HCT116 (cell line): ENCODE measurements around the gene S100A1. TPM values are rescaled to one million over a fixed set of nuclear protein-coding genes. Genes with fewer than 3 reads are reported as not detected.
A peak's percentile ranks its signal among the peaks of the same experiment; 100 is the strongest.

Experiments used
- ATAC-seq: fragments of 200-7000 bp; cut with Tn5 transposase; 2 replicates; pipeline ENCODE4 v1.9.1; 2020; ENCODE audit warnings: mild to moderate bottlenecking, moderate library complexity
- BruUV-seq: library from RNA; stranded (reverse); fragments of 400-500 nt; replicated peaks from 2 replicates; lab custom pipeline; 2021; lab: Mats Ljungman, UMichigan
- CTCF ChIA-PET: fragments of 300-600 bp; sonication (Branson Sonifier 250); formaldehyde crosslinking; loops from one replicate; lab custom pipeline; 2021; ENCODE audit warnings: antibody characterized with exemption; lab: Charles Lee
- POLR2A ChIA-PET: fragments of 300-600, 350-600 bp; sonication (Branson Sonifier 250); formaldehyde crosslinking; loops from one replicate; lab custom pipeline; 2021; ENCODE audit warnings: antibody characterized with exemption; lab: Charles Lee
- RAD21 ChIA-PET, 2 experiments: fragments of 300-600 bp; sonication (Branson Sonifier 250); formaldehyde crosslinking; loops; one replicate each; lab custom pipeline; 2023; ENCODE audit warnings: low total read pairs in 2 of 2; ENCODE audit not compliant: uncharacterized antibody in 2 of 2, unreplicated experiment in 2 of 2, low non-redundant PET in 1 of 2; lab: Charles Lee
- DNase-seq: peaks from one replicate; pipeline ENCODE4 v3.0.0-alpha.2; 2010; ENCODE audit warnings: low read depth, low spot score
- H2AFZ ChIP-seq: fragments of 200-600 bp; shearing (Covaris generic), sonication (generic); 2 replicates; pipeline ENCODE4 v1.6.1; 2017; ENCODE audit warnings: low read depth, mixed run types, mixed read lengths, antibody characterized with exemption, low read length; ENCODE audit not compliant: poor library complexity, severe bottlenecking
- H3K27ac ChIP-seq: 2 replicates; pipeline ENCODE4 v1.5.1; 2012; ENCODE audit warnings: low read depth, low read length
- H3K27me3 ChIP-seq: fragments of 200-600 bp; sonication (generic); 2 replicates; pipeline ENCODE4 v1.6.1; 2016; ENCODE audit warnings: mixed run types, low read length, mixed read lengths; ENCODE audit not compliant: insufficient read depth
- H3K36me3 ChIP-seq, 2 experiments: fragments of 200-500 bp in 1 of 2; fragments of 200-600 bp in 1 of 2; sonication (Bioruptor generic) in 1 of 2; sonication (generic) in 1 of 2; 2 replicates each; pipeline versions ENCODE4 v1.5.1 to v1.6.1; 2014 to 2016; ENCODE audit warnings: low read length in 2 of 2, inconsistent platforms in 1 of 2, mixed read lengths in 1 of 2, mixed run types in 1 of 2; ENCODE audit not compliant: insufficient read depth in 2 of 2, control insufficient read depth in 1 of 2
- H3K4me1 ChIP-seq, 2 experiments: fragments of 200-600 bp in 1 of 2; sonication (generic) in 1 of 2; 2 replicates each; pipeline versions ENCODE4 v1.5.1 to v1.6.1; 2012 to 2017; ENCODE audit warnings: low read length in 2 of 2, inconsistent platforms in 1 of 2, mild to moderate bottlenecking in 1 of 2, mixed read lengths in 1 of 2, mixed run types in 1 of 2, moderate library complexity in 1 of 2; ENCODE audit not compliant: insufficient read depth in 2 of 2, control insufficient read depth in 1 of 2
- H3K4me2 ChIP-seq: fragments of 200-600 bp; sonication (generic); 2 replicates; pipeline ENCODE4 v1.6.1; 2017; ENCODE audit warnings: mixed run types, low read length, mixed read lengths
- H3K4me3 ChIP-seq, 2 experiments: fragments of 200-600 bp in 1 of 2; sonication (generic) in 1 of 2; replicated peaks in 1 of 2; 2 replicates each; pipeline ENCODE4 v1.5.1; 2011 to 2016; ENCODE audit warnings: low read length in 2 of 2, control low read depth in 1 of 2, low read depth in 1 of 2, mild to moderate bottlenecking in 1 of 2, mixed read lengths in 1 of 2, mixed run types in 1 of 2
- H3K79me2 ChIP-seq: fragments of 200-600 bp; sonication (generic); 2 replicates; pipeline ENCODE4 v1.6.1; 2017; ENCODE audit warnings: mild to moderate bottlenecking, mixed run types, low read length, moderate library complexity, mixed read lengths; ENCODE audit not compliant: insufficient read depth
- H3K9ac ChIP-seq: fragments of 200-600 bp; sonication (generic); 2 replicates; pipeline ENCODE4 v1.6.1; 2016; ENCODE audit warnings: low read length, mixed read lengths
- H3K9me2 ChIP-seq: fragments of 200-600 bp; sonication (generic), shearing (Covaris generic); 2 replicates; pipeline ENCODE4 v1.6.1; 2017; ENCODE audit warnings: mixed run types, mild to moderate bottlenecking, moderate library complexity; ENCODE audit not compliant: insufficient read depth
- H3K9me3 ChIP-seq, 2 experiments: fragments of 200-500 bp in 1 of 2; fragments of 200-600 bp in 1 of 2; sonication (Bioruptor generic) in 1 of 2; sonication (generic) in 1 of 2; 2 replicates each; pipeline ENCODE4 v1.6.1; 2014 to 2017; ENCODE audit warnings: low read length in 2 of 2, mixed read lengths in 2 of 2, inconsistent platforms in 1 of 2, low read depth in 1 of 2, mild to moderate bottlenecking in 1 of 2, mixed run types in 1 of 2, moderate library complexity in 1 of 2; ENCODE audit not compliant: control insufficient read depth in 1 of 2, insufficient read depth in 1 of 2
- H4K20me1 ChIP-seq: fragments of 200-600 bp; sonication (generic), shearing (Covaris generic); 2 replicates; pipeline ENCODE4 v1.6.1; 2017; ENCODE audit warnings: mixed run types, mild to moderate bottlenecking, moderate library complexity; ENCODE audit not compliant: insufficient read depth
- CEBPB ChIP-seq: IDR thresholded peaks from 2 replicates; pipeline ENCODE4 v1.6.1; 2012; ENCODE audit warnings: low read depth
- EGR1 ChIP-seq: IDR thresholded peaks from 2 replicates; pipeline ENCODE4 v1.6.1; 2012; ENCODE audit warnings: low read depth
- ELF1 ChIP-seq: IDR thresholded peaks from 2 replicates; pipeline ENCODE4 v1.6.1; 2012; ENCODE audit warnings: low read depth, borderline replicate concordance
- EZH2phosphoT487 ChIP-seq: fragments of 200-600 bp; IDR thresholded peaks from 2 replicates; pipeline ENCODE4 v1.6.1; 2018; ENCODE audit warnings: antibody characterized with exemption, borderline replicate concordance
- FOSL1 ChIP-seq: IDR thresholded peaks from 2 replicates; pipeline ENCODE4 v1.6.1; 2012; ENCODE audit warnings: low read depth
- POLR2A ChIP-seq: IDR thresholded peaks from 2 replicates; pipeline ENCODE4 v1.7.0; 2011; ENCODE audit warnings: borderline replicate concordance; ENCODE audit not compliant: insufficient read depth, insufficient read length; ENCODE audit errors: extremely low read depth
- POLR2AphosphoS5 ChIP-seq: IDR thresholded peaks from 2 replicates; pipeline ENCODE4 v1.6.1; 2011; ENCODE audit warnings: mild to moderate bottlenecking, low read depth, low read length, moderate library complexity
- RAD21 ChIP-seq: IDR thresholded peaks from 2 replicates; pipeline ENCODE4 v1.6.1; 2012; ENCODE audit warnings: low read depth, mild to moderate bottlenecking
- SIN3A ChIP-seq: IDR thresholded peaks from 2 replicates; pipeline ENCODE4 v1.6.1; 2012; ENCODE audit warnings: low read depth
- TCF7L2 ChIP-seq: IDR thresholded peaks from 2 replicates; pipeline ENCODE4 v1.7.0; 2011; ENCODE audit warnings: borderline replicate concordance, inconsistent platforms; ENCODE audit not compliant: insufficient read depth, insufficient read length; ENCODE audit errors: extremely low read depth
- YY1 ChIP-seq: IDR thresholded peaks from 2 replicates; pipeline ENCODE4 v1.6.1; 2011; ENCODE audit warnings: low read length, low read depth, moderate library complexity, mild to moderate bottlenecking; ENCODE audit not compliant: insufficient replicate concordance; ENCODE audit errors: extremely low read depth
- ZBTB33 ChIP-seq: IDR thresholded peaks from 2 replicates; pipeline ENCODE4 v1.6.1; 2011; ENCODE audit warnings: mild to moderate bottlenecking, low read length, moderate library complexity; ENCODE audit not compliant: insufficient replicate concordance; ENCODE audit errors: extremely low read depth
- ZFX ChIP-seq: fragments of 450-650 bp; IDR thresholded peaks from 2 replicates; pipeline ENCODE4 v1.6.1; 2017
- ZNF274 ChIP-seq: fragments of 200-500 bp; sonication (Bioruptor generic); IDR thresholded peaks from 2 replicates; pipeline ENCODE4 v1.6.1; 2014; ENCODE audit warnings: mild to moderate bottlenecking, low read depth, low read length, inconsistent platforms
- intact Hi-C: fragments of 100-400 bp; cut with micrococcal nuclease; formaldehyde crosslinking; loops from 2 replicates; pipeline ENCODE4 v1.10.0; 2022
- total RNA-seq: library from RNA; stranded (reverse); gene quantifications from one replicate; pipeline ENCODE4 v1.2.1, GENCODE V29; 2021; ENCODE audit not compliant: unreplicated experiment
- TF ChIP-seq, protein P1 (sequence below), 3 experiments: fragments of 200-600 bp in 1 of 3; sonication (generic) in 1 of 3; IDR thresholded peaks in 2 of 3; conservative IDR thresholded peaks in 1 of 3; 2 replicates each; pipeline ENCODE4 v1.5.1; 2012 to 2017; ENCODE audit warnings: low read depth in 2 of 3, low read length in 2 of 3, antibody characterized with exemption in 1 of 3, borderline replicate concordance in 1 of 3, control low read depth in 1 of 3, mild to moderate bottlenecking in 1 of 3, mixed read lengths in 1 of 3, mixed run types in 1 of 3, moderate library complexity in 1 of 3; ENCODE audit not compliant: insufficient read depth in 1 of 3

The S100A1 gene
- total RNA-seq, 1 experiment from 2014 or later, result 0.30 TPM

DNA sequence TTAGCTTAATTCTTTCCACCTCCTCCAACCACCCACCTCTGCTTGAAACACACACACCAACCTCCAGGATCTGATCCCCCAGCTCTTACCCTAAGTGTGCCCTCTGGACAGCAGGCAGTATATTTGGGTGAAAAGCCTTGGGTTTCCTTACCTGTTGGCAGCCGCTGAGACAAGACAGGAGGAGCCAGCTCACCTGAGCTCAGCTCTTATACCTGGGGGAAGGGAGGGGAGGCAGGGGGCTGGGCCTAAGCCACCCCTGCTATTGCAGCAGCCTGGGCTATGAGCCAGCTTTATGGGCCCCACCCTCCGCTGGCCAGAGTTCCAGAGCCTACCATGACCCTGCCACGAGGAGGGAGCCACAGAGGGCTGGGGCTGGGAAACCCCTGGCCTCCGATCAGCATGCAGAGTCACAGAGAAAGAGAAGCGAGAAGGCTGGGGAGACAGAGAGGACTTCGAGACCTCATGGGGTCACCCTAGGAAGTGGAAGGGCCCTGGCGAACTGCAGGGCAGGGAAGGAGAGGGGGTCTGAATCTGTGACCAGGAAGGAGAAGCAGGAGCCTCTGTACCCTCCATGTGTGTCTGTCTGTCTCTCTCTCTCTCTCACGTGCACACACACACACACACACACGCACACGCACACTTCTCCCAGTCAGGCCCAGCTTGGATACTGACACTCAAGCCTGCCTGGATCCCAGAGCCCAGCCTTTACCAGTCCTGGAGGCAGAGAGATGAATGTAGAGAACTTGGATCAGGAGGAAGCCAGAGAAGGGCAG is 11.9 kb upstream of the S100A1 start, which contains the start of gene S100A14:
TSS of gene S100A14 (minus strand) at position 182 of the 773 bp plus-strand sequence. CDS start 467 bp downstream, outside the sequence.
- no TSS peak for BruUV-seq
- H3K27ac ChIP-seq, result peak within 1 kb of the TSS; percentile 79
- TF ChIP-seq, protein P1, sequence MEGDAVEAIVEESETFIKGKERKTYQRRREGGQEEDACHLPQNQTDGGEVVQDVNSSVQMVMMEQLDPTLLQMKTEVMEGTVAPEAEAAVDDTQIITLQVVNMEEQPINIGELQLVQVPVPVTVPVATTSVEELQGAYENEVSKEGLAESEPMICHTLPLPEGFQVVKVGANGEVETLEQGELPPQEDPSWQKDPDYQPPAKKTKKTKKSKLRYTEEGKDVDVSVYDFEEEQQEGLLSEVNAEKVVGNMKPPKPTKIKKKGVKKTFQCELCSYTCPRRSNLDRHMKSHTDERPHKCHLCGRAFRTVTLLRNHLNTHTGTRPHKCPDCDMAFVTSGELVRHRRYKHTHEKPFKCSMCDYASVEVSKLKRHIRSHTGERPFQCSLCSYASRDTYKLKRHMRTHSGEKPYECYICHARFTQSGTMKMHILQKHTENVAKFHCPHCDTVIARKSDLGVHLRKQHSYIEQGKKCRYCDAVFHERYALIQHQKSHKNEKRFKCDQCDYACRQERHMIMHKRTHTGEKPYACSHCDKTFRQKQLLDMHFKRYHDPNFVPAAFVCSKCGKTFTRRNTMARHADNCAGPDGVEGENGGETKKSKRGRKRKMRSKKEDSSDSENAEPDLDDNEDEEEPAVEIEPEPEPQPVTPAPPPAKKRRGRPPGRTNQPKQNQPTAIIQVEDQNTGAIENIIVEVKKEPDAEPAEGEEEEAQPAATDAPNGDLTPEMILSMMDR (IDR thresholded peaks at IDR 0.05 in 2 of 3, conservative IDR thresholded peaks at IDR 0.05 in 1 of 3; ENCODE audit: borderline replicate concordance in 1 of 3, insufficient read depth in 1 of 3, low read depth in 2 of 3, low read length in 2 of 3), result no peak
- no peak for TF ChIP-seq YY1
- no peak for TF ChIP-seq EZH2phosphoT487
- no peak for TF ChIP-seq SIN3A
- TF ChIP-seq ELF1, result no peak
- no peak for TF ChIP-seq TCF7L2
- TF ChIP-seq FOSL1, result no peak
- no peak for TF ChIP-seq POLR2A
- no peak for TF ChIP-seq RAD21
- TF ChIP-seq ZFX, result peak; percentile 21; the same call in 1 of the 2 replicates
- no peak for TF ChIP-seq CEBPB
- TF ChIP-seq ZNF274, result no peak
- peak; percentile 95 for TF ChIP-seq POLR2AphosphoS5
- TF ChIP-seq ZBTB33, result peak; percentile 34
- TF ChIP-seq EGR1, result no peak
- DNase-seq (peak; percentile 59), ATAC-seq (peak; percentile 23)
- ChIA-PET POLR2A (interaction anchor here (0.6 to 9.1 kb wide), 13 partner anchors 11 to 111 kb away, joined by 3 to 172 read pairs (median 5); partner anchors contain the start of genes CHTOP, INTS3, S100A1 and S100A13), RAD21 (interaction anchor here (0.6 to 2.2 kb wide), 4 partner anchors 10 to 44 kb away, joined by 3 to 8 read pairs (median 5); partner anchors contain the start of gene S100A13 (in 2 of the 2)), CTCF (interaction anchor here (0.6 to 7.7 kb wide), 6 partner anchors 11 to 105 kb away, joined by 3 to 76 read pairs (median 8); partner anchors contain the start of genes S100A1 and S100A13)
- H3K79me2 ChIP-seq, result peaks cover 38% of the 10 kb centered on the region
- H3K27me3 ChIP-seq, result no peaks in the 10 kb centered on the region
- no peaks in the 10 kb centered on the region for H3K9me3 ChIP-seq
- no peaks in the 10 kb centered on the region for H4K20me1 ChIP-seq
- peak within 1 kb of the TSS; percentile 61 for H3K9ac ChIP-seq
- H3K36me3 ChIP-seq, result no peaks in the 10 kb centered on the region
- intact Hi-C loops, result loop anchor here (2.0 kb wide), 2 partner anchors 44 to 106 kb away; no protein-coding TSS in a partner anchor
- peaks cover 42 to 63% of the 10 kb centered on the region in 2 experiments for H3K4me1 ChIP-seq
- H3K4me2 ChIP-seq, result peak within 1 kb of the TSS; percentile 73
- H2AFZ ChIP-seq, result no peak within 1 kb of the TSS
- no peaks in the 10 kb centered on the region for H3K9me2 ChIP-seq
- peak within 1 kb of the TSS; percentile 50 to 57 for H3K4me3 ChIP-seq
